Tibial nerve (tissue), 4 donors: ENCODE measurements around the gene ZFP3. TPM values are rescaled to one million over a fixed set of nuclear protein-coding genes. Genes with fewer than 3 reads are reported as not detected.

Source experiments
- DNase-seq, 2 donors: peaks; one replicate each; pipeline ENCODE4 v3.0.0-alpha.2; 2019; ENCODE audit warnings: low spot score in 2 of 2
- H3K27ac ChIP-seq, 4 donors: fragments of 200-600 bp; sonication (generic) in 3 of 4; one replicate each; pipeline ENCODE4 v1.5.1; 2017 to 2019; ENCODE audit warnings: mild to moderate bottlenecking in 1 of 4
- H3K27me3 ChIP-seq, 2 donors: fragments of 200-600 bp; sonication (generic) in 1 of 2; one replicate each; pipeline versions ENCODE4 v1.5.1 to v1.6.0; 2017 to 2019
- H3K36me3 ChIP-seq, 3 donors: fragments of 200-600 bp; sonication (generic); one replicate each; pipeline ENCODE4 v1.5.1; 2018 to 2019
- H3K4me1 ChIP-seq, 4 donors: fragments of 200-600 bp; sonication (generic) in 3 of 4; one replicate each; pipeline ENCODE4 v1.5.1; 2017 to 2019
- H3K4me3 ChIP-seq, 4 donors: fragments of 200-600 bp; sonication (generic) in 3 of 4; one replicate each; pipeline ENCODE4 v1.5.1; 2017 to 2019; ENCODE audit warnings: mild to moderate bottlenecking in 1 of 4, moderate library complexity in 1 of 4
- H3K9me3 ChIP-seq, 4 donors: fragments of 200-600 bp; sonication (generic) in 3 of 4; one replicate each; pipeline ENCODE4 v1.5.1; 2017 to 2019
- CTCF ChIP-seq, 5 experiments: fragments of 200-600 bp in 3 of 5; fragments of 450-650 bp in 2 of 5; sonication (generic) in 3 of 5; IDR thresholded peaks; one replicate each; pipeline ENCODE4 v1.5.1; 2016 to 2019; ENCODE audit warnings: antibody characterized with exemption in 5 of 5, mild to moderate bottlenecking in 3 of 5, moderate library complexity in 2 of 5
- EP300 ChIP-seq, 2 donors: sonication (generic); formaldehyde crosslinking; IDR thresholded peaks; one replicate each; pipeline ENCODE4 v1.6.1; 2017; ENCODE audit warnings: antibody characterized with exemption in 2 of 2, mild to moderate bottlenecking in 1 of 2
- POLR2A ChIP-seq, 2 donors: fragments of 450-650 bp; IDR thresholded peaks; one replicate each; pipeline ENCODE4 v1.6.1; 2017; ENCODE audit warnings: antibody characterized with exemption in 2 of 2, mild to moderate bottlenecking in 2 of 2, moderate library complexity in 2 of 2
- WGBS, 2 donors: methylation state at CpG; one replicate each; pipeline ENCODE4 v1.1.5; 2018; 5-methylcytosine and 5-hydroxymethylcytosine counted together
- total RNA-seq, 4 donors: library from RNA; depleted of rRNA; stranded (reverse); fragments of >200 nt; gene quantifications; one replicate each; pipeline ENCODE4 v1.1.0, GENCODE V29; 2016

ZFP3 gene
- total RNA-seq, 4 donors from 2014 or later = 2.5 to 7.1 (median 4.7) TPM

GRCh38 chr17:5034063-5034462, 44.2 kb upstream of the ZFP3 start:
- no peaks in the 10 kb centered on the region for H3K36me3 ChIP-seq
- H3K4me1 ChIP-seq = peaks cover 0 to 14% (median 9%) of the 10 kb centered on the region in 4 donors
- TF ChIP-seq CTCF (IDR thresholded peaks at IDR 0.05) = no peak
- TF ChIP-seq EP300 (IDR thresholded peaks at IDR 0.05) = no peak
- TF ChIP-seq POLR2A (IDR thresholded peaks at IDR 0.05) = no peak
- H3K27me3 ChIP-seq = peaks cover 0 to 22% of the 10 kb centered on the region in 2 donors
- DNase-seq = no peak
- 90 to 95% methylated on average over 5 of the region's 5 CpGs for WGBS, 2 donors
- H3K4me3 ChIP-seq = no peak overlapping the region
- no peaks in the 10 kb centered on the region for H3K9me3 ChIP-seq
- H3K27ac ChIP-seq = no peak overlapping the region

GRCh38 chr17:5034651-5035050, 43.6 kb upstream of the ZFP3 start:
- 78 to 84% methylated on average over 14 of the region's 14 CpGs for WGBS, 2 donors
- H3K36me3 ChIP-seq = no peaks in the 10 kb centered on the region
- peaks cover 0 to 22% of the 10 kb centered on the region in 2 donors for H3K27me3 ChIP-seq
- no peak overlapping the region for H3K4me3 ChIP-seq
- H3K4me1 ChIP-seq = peaks cover 0 to 14% (median 9%) of the 10 kb centered on the region in 4 donors
- DNase-seq = no peak
- H3K9me3 ChIP-seq = no peaks in the 10 kb centered on the region
- TF ChIP-seq EP300 (IDR thresholded peaks at IDR 0.05) (no peak), CTCF (IDR thresholded peaks at IDR 0.05) (no peak), POLR2A (IDR thresholded peaks at IDR 0.05) (no peak)
- no peak overlapping the region for H3K27ac ChIP-seq

- TF ChIP-seq CTCF (IDR thresholded peaks at IDR 0.05) (no peak), POLR2A (IDR thresholded peaks at IDR 0.05) (no peak), EP300 (IDR thresholded peaks at IDR 0.05) (no peak)
- H3K9me3 ChIP-seq = no peaks in the 10 kb centered on the region
Measured at GRCh38 chr17:5035315-5035714, 43.0 kb upstream of the ZFP3 start, which contains the start of gene SLC52A1. Gene SLC52A1 (minus strand): TSS chr17:5035426. CDS start chr17:5034606, 820 bp downstream.

GRCh38 chr17:5042157-5043022, 35.9 kb upstream of the ZFP3 start:
- TF ChIP-seq POLR2A (IDR thresholded peaks at IDR 0.05) = no peak
- no peak for TF ChIP-seq EP300 (IDR thresholded peaks at IDR 0.05)
- no peak for TF ChIP-seq CTCF (IDR thresholded peaks at IDR 0.05)
- no peaks in the 10 kb centered on the region for H3K27me3 ChIP-seq
- DNase-seq = no peak
- H3K9me3 ChIP-seq = no peaks in the 10 kb centered on the region
- WGBS, 2 donors = 78 to 85% methylated on average over 15 of the region's 15 CpGs
- H3K4me3 ChIP-seq = no peak overlapping the region
- H3K36me3 ChIP-seq = no peaks in the 10 kb centered on the region
- no peak overlapping the region for H3K27ac ChIP-seq
- H3K4me1 ChIP-seq = no peaks in the 10 kb centered on the region

More at GRCh38 chr17:5035315-5035714, 43.0 kb upstream of the ZFP3 start, which contains the start of gene SLC52A1:
- peaks cover 0 to 22% of the 10 kb centered on the region in 2 donors for H3K27me3 ChIP-seq
- H3K36me3 ChIP-seq = no peaks in the 10 kb centered on the region
- DNase-seq = no peak
- no peak within 1 kb of the TSS for H3K27ac ChIP-seq
- WGBS, 2 donors = 11 to 12% methylated on average over 13 to 22 of the region's 24 CpGs
- H3K4me3 ChIP-seq = peak within 1 kb of the TSS in 1 of 4 donors; percentile 31
- H3K4me1 ChIP-seq = peaks cover 0 to 14% (median 9%) of the 10 kb centered on the region in 4 donors

GRCh38 chr17:5043524-5043923, 34.7 kb upstream of the ZFP3 start:
- Histone ChIP-seq H3K27ac (no peak overlapping the region), H3K36me3 (no peaks in the 10 kb centered on the region), H3K4me1 (no peaks in the 10 kb centered on the region), H3K27me3 (no peaks in the 10 kb centered on the region), H3K9me3 (no peaks in the 10 kb centered on the region), H3K4me3 (no peak overlapping the region)
- TF ChIP-seq CTCF (IDR thresholded peaks at IDR 0.05) (no peak), POLR2A (IDR thresholded peaks at IDR 0.05) (no peak), EP300 (IDR thresholded peaks at IDR 0.05) (no peak)
- DNase-seq = no peak
- WGBS, 2 donors = 91% methylated on average over 1 of the region's 1 CpG
